ENCODE results near the gene RAPGEF2.
"Not testable (repeated sequence)": the region's sequence is repeated elsewhere in the genome, so short reads cannot be mapped to it uniquely, and the experiment has no call there.

Gene RAPGEF2

GRCh38 chr4:159369256-159369655 lies 266.4 kb downstream of the RAPGEF2 start:
- no peak for DNase-seq (ENCODE audit: low spot score)

DNA sequence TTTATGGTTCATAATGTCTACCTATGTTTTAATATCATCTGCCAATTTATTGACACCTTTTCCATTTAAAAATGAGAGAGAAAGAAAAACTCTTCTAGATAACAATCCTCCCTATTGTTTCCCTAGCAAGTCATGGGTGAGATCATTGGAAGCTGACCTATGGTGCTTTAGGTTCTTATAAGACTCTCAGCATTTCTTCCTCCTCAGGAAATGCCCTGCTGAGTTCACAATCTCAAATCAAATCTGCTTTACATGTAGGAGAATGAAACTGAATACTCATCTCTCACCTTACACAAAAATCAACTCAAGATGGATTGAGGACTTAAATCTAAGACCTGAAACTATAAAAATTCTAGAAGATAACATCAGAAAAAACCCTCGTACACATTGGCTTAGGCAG lies 267.4 kb downstream of the RAPGEF2 start:
- DNase-seq (ENCODE audit: low spot score), result no peak

GRCh38 chr4:159374749-159375530 lies 272.1 kb downstream of the RAPGEF2 start:
- no peak for DNase-seq (ENCODE audit: low spot score)

GRCh38 chr4:159376289-159376688 lies 273.4 kb downstream of the RAPGEF2 start:
- DNase-seq (ENCODE audit: low spot score), result no peak

DNA sequence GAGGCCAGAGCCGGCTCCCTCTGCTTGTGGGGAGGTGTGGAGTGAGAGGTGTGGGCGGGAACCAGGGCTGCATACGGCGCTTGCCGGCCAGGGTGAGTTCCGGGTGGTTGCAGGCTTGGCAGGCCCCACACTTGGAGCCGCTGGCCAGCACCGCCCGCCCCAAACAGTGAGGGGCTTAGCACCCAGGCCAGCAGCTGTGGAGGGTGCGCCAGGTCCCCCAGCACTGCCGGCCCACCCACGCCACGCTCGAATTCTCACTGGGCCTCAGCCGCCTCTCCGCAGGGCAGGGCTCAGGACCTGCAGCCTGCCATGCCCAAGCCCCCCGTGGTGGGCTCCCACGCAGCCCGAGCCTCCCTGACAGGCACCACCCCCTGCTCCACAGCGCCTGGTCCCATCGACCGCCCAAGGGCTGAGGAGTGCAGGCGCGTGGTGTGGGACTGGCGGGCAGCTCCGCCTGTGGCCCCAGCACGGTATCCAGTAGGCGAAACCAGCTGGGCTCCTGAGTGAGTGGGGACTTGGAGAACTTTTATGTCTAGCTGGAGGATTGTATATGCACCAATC lies 275.3 kb downstream of the RAPGEF2 start:
- no peak for DNase-seq (ENCODE audit: low spot score)

DNA sequence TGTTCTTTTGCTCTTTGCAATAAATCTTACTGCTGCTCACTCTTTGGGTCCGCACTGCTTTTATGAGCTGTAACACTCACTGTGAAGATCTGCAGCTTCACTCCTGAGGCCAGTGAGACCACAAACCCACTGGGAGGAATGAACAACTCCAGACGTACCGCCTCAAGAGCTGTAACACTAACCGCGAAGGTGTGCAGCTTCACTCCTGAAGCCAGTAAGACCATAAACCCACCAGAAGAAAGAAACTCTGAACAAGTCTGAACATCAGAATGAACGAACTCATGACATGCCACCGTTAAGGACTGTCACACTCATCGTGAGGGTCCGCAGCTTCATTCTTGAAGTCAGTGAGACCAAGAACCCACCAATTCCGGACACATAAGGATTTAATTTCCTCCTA lies 276.2 kb downstream of the RAPGEF2 start:
- DNase-seq (ENCODE audit: low spot score), result not testable (repeated sequence)

DNA sequence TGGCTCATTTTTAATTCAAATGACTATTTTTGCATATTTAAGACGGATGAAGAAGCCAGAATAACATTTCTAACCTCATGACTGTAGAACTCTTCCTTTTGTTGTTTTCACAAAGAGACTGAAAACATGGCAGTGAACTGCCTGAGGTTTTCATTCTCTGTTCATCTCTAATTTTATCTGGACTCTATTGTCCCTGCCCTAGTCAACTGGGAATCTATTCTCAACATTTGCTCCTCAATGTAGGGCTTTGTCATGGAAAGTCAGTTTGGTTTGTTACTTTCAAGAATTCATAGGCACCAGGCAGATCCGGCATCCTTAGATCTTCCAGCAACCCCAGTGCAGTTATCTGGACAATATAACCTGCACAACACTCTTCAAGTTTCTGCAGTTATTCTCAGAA lies 277.0 kb downstream of the RAPGEF2 start:
- DNase-seq (ENCODE audit: low spot score), result no peak

GRCh38 chr4:159382856-159383561 lies 280.1 kb downstream of the RAPGEF2 start:
- no peak for DNase-seq (ENCODE audit: low spot score)

- DNase-seq (ENCODE audit: low spot score), result no peak
Observed at GRCh38 chr4:159383562-159383931, 280.7 kb downstream of the RAPGEF2 start.

DNA sequence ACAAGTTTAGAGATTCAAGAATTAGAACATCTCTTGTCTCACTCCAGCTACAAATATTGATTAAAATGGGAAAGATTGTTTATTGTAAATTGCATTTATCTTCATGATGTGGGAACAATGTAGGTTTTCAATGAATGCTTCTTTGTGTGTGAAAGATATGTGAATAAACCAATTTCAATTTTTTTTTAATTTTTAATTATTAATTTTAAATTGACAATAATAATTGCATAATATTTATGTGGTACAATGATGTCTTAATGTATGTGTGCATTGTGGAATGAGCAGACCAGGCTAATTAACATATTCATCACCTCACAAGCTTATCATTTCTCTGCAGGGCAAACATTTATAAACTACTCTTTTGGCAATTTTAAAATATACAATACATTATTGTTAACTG lies 281.1 kb downstream of the RAPGEF2 start:
- DNase-seq (ENCODE audit: low spot score), result no peak

DNA sequence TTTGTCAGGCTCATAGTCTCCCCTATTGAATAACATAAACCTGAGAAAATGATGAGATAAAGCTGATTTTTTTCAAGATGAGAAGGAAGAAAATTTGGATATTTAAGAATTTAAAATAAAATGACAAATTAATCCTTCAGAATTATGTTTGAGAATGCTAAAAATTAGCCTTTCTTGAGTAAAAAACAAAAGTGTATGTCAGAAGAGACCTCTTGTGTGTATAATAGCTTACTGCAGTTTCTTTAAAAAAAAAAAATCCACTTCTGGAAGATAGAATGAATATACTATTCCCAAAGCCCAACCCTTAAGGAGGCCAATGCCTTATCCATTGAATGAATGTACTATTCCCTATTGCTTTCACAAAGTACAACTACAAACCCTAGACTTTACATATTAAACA lies 281.8 kb downstream of the RAPGEF2 start:
- no peak for DNase-seq (ENCODE audit: low spot score)

- DNase-seq (ENCODE audit: low spot score), result no peak
Observed at GRCh38 chr4:159386620-159387019, 283.7 kb downstream of the RAPGEF2 start.

DNA sequence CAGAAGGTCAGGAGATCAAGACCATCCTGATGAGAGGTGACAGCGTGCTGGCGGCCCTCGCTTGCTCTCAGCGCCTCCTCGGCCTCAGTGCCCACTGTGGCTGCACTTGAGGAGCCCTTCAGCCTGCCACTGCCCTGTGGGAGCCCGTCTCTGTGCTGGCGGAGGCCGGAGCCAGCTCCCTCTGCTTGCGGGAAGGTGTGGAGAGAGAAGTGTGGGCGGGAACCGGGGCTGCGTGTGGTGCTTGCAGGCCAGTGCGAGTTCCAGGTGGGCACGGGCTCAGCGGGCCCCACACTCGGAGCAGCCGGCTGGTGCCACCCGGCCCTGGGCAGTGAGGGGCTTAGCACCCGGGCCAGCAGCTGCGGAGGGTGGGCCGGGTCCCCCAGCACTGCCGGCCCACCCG lies 286.9 kb downstream of the RAPGEF2 start:
- no peak for DNase-seq (ENCODE audit: low spot score)

DNA sequence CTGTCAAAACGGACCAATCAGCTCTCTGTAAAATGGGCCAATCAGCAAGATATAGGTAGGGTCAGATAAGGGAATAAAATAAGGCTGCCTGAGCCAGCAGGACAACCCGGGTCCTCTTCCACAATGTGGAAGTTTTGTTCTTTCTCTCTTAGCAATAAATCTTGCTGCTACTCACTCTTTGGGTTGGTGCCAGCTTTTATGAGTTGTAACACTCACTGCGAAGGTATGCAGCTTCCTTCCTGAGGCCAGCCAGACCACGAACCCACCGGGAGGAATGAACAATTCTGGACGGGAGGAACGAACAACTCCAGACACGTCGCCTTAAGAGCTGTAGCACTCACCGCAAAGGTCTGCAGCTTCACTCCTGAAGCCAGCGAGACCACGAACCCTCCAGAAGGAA lies 287.8 kb downstream of the RAPGEF2 start:
- DNase-seq (ENCODE audit: low spot score), result no peak

DNA sequence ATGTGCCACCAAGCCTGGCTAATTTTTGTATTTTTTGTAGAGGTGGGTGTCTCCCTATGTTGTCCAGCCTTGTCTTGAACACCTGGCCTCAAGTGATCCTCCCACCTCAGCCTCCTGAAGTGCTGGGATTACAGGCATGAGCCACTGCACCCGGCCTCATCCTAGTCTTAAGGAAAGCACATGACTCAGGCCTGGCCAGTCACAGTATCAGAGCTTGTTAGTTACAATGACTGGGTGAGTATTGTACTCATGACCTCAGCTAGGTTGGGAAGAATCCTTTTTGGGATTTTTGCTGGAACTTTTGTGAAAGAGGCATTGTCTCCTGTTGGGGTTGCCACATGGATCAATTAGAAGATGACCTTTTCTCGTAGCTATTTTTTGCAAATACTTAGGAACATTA lies 292.8 kb downstream of the RAPGEF2 start:
- DNase-seq (ENCODE audit: low spot score), result no peak

DNA sequence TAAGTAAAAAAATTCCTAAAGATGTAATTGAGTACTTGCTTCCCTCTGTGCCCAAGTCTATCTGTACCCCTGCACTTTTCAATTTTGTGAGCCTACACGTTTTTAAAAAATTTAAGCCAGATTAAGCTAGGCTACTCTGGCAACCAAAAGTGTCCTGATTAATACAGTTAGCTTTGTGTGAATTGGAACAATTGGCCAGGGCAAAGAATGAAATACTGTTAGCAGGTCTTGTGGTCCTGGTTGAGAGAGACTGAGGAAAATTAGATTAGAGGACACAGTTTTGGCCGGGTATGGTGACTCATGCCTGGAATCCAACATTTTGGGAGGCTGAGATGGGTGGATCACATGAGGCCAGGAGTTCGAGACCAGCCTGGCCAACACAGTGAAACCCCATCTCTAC lies 293.3 kb downstream of the RAPGEF2 start:
- DNase-seq (ENCODE audit: low spot score), result no peak

DNA sequence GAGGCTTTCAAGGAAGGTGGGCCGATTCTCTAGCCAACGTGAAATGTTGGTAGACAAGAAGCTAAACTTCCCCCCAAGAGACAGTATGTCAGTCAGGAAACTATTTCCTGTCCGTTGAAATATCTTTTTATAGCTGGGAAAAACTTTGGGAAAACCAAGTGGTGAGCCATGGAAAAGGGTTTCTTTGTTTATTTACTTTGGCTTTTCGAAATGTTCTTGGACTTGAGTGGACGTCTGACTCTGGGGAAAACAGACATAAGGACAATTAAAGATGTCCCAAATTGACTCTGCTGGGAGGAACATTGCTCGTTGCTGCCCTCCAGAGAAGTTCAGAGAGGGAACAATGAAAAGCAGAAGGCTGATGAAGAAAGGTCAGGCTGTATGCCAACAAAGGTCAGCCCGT lies 295.4 kb downstream of the RAPGEF2 start:
- no peak for DNase-seq (ENCODE audit: low spot score)

DNA sequence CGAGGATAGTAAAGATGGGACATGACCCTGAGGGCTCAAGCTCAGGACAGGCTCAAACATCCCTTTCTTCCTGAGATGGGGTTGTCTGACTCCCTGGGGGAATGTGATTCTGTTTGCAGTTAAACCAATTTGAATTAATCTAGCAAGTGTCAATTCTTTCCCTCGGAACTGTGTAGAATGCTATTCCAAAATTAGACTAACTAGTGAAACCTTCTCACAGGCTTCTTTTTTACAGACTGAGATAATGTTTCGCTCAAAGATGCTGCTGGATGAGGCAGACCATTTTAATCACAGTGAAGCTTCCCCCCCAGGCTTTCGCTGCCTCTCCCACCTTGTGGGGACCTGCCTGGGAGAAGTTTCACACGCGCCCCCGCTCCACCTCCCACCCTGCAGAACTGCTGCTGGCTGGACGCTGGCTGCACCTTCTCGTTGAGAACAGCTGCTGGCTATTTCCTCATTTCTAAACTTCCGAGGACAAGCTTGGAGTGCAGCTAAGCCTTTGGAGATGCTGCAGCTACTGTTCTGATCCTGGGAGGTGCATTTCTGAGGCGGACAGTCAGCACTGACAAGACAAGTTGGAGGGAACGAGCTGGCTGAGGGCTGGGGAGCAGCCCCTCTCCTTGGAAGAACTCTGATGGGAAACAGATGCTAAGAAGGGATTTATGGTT lies 297.8 kb downstream of the RAPGEF2 start:
- DNase-seq (ENCODE audit: low spot score), result no peak

DNA sequence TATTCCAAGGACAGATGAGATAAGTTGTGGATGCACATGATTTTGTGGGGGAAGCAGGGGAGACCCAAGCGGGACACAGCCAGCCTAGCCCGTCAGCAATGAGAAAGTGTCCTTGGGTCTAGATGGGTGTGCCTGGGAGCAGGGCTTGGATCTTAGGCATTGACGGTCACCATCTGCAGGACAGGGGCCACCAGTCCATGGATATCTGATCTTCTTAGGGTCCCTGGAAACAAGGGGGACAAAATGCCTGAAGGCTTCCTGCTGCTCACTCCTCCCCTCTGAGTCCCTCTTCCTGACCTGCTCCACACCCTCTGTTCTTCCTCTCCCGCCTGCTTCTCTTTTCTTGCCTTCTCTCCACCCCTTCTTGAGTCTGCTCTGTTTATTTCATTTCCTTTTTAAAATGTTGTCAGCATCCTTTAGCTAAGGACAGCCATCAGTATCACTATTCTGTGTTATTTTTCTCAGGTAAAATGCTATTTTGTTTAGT lies 298.4 kb downstream of the RAPGEF2 start:
- DNase-seq (ENCODE audit: low spot score), result no peak

DNA sequence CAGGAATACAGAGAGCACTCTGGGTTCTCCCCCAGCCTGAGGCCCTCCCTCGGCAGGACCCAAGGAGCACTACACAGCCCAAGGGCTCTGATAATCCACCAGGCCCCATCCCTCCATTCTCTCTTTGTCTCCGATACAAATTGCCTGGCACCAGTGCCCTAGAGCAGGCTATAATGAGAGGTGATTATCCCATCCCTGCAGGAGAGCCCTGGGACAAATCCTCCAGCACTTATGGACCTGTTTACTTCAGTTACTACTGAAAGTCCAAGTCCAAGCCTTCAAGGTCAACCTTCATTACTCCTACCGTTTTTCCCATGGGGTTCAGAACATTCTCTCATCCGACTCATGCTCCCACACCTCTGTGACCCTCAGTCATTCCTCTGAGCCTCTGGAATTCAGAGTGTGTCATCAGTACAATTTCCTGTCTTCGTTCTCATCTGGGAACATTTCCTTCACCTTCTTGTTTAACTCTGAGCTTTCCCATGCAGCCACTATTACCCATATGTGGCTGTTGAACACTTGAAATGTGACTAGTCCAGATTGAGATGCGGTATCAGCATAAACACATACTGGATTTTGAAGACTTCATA lies 299.0 kb downstream of the RAPGEF2 start:
- DNase-seq (ENCODE audit: low spot score), result no peak
